AG04450 (cell line): ENCODE data around the gene PAK5. TPM values are rescaled to one million over a fixed set of nuclear protein-coding genes. Genes with fewer than 3 reads are reported as not detected.

Experiments used
- CTCF ChIA-PET: fragments of 300-600, 350-600 bp; formaldehyde crosslinking; extraction: SDS; loops from one replicate; lab custom pipeline; 2022; ENCODE audit warnings: antibody characterized with exemption, inconsistent platforms; lab: Charles Lee
- POLR2A ChIA-PET: fragments of 350-600 bp; formaldehyde crosslinking; extraction: SDS; loops from one replicate; lab custom pipeline; 2021; ENCODE audit warnings: antibody characterized with exemption, inconsistent platforms; lab: Yijun Ruan, JAX
- DNase-seq: peaks from one replicate; pipeline ENCODE4 v3.0.0-alpha.2; 2011; ENCODE audit warnings: low read depth, low spot score
- H3K27ac ChIP-seq: one replicate; pipeline ENCODE4 v1.5.1; 2012; ENCODE audit warnings: low read depth, low read length, control low read depth
- H3K27me3 ChIP-seq: one replicate; pipeline ENCODE4 v1.6.0; 2012; ENCODE audit warnings: low read length; ENCODE audit not compliant: control insufficient read depth, insufficient read depth
- H3K4me3 ChIP-seq: 2 replicates; pipeline ENCODE4 v1.5.1; 2011; ENCODE audit warnings: mild to moderate bottlenecking, low read depth, low read length, control low read depth
- H3K9me3 ChIP-seq: 2 replicates; pipeline ENCODE4 v1.5.1; 2012; ENCODE audit warnings: low read length; ENCODE audit not compliant: control insufficient read depth, insufficient read depth
- polyA plus RNA-seq: library from polyadenylated mRNA; depleted of rRNA; stranded (reverse); fragments of >200 nt; gene quantifications from 2 replicates; pipeline ENCODE4 v1.2.3, GENCODE V29; 2011
- TF ChIP-seq, protein P1 (sequence below): IDR thresholded peaks from 2 replicates; pipeline ENCODE4 v1.5.1; 2011; ENCODE audit warnings: low read depth, low read length, control low read depth, inconsistent platforms

PAK5 gene
- polyA plus RNA-seq, 1 experiment: not detected

DNA sequence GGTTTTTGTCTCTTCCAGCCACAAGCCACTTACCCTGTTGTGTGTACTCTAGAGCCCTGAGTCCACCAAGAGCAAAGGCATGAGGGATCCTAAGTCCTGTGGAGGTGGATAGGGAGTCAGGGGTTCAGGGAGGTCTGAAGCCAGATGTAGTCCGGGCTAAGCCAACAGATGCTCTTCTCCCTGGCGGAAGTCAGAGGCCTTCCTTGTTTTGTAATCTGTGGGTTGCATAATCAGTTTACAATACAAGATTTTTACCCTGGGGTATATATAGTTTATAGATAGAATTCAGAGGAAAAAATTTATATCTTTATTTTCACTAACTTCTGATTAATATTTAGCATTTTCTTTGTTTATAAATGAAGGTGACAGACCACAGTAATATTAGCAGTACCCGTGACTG, 315.2 kb downstream of the PAK5 start:
- TF ChIP-seq, protein P1, sequence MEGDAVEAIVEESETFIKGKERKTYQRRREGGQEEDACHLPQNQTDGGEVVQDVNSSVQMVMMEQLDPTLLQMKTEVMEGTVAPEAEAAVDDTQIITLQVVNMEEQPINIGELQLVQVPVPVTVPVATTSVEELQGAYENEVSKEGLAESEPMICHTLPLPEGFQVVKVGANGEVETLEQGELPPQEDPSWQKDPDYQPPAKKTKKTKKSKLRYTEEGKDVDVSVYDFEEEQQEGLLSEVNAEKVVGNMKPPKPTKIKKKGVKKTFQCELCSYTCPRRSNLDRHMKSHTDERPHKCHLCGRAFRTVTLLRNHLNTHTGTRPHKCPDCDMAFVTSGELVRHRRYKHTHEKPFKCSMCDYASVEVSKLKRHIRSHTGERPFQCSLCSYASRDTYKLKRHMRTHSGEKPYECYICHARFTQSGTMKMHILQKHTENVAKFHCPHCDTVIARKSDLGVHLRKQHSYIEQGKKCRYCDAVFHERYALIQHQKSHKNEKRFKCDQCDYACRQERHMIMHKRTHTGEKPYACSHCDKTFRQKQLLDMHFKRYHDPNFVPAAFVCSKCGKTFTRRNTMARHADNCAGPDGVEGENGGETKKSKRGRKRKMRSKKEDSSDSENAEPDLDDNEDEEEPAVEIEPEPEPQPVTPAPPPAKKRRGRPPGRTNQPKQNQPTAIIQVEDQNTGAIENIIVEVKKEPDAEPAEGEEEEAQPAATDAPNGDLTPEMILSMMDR: no peak
- H3K9me3 ChIP-seq: no peaks in the 10 kb centered on the region
- ChIA-PET POLR2A (no interaction called here), CTCF (no interaction called here)
- H3K27ac ChIP-seq: no peak overlapping the region
- no peak for DNase-seq
- H3K4me3 ChIP-seq: no peak overlapping the region
- peaks cover 9% of the 10 kb centered on the region for H3K27me3 ChIP-seq

DNA sequence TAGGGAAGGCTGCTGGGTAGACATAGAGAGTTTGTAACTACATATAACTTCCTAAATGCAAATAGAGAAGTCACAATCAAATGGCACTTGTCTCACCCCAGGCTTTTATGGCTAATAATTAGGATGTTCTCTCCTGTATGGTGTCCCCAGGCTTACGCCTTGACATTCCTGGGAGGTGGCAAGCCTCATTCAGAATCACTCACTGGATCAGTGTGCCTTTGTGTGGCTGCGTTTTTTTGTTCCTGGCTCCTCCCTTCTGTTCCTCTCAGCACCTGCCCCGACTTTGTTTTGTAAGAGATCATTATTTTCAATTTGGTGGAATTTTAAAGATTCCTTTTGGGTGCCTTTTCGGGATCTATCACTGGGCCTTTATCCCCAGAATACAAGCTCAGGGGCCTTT, 318.8 kb downstream of the PAK5 start:
- TF ChIP-seq, protein P1: no peak
- no peak for DNase-seq
- Histone ChIP-seq H3K4me3 (no peak overlapping the region), H3K9me3 (no peaks in the 10 kb centered on the region; the same call in 1 of the 2 replicates), H3K27ac (no peak overlapping the region), H3K27me3 (peaks cover 42% of the 10 kb centered on the region)
- ChIA-PET POLR2A (no interaction called here), CTCF (no interaction called here)

DNA sequence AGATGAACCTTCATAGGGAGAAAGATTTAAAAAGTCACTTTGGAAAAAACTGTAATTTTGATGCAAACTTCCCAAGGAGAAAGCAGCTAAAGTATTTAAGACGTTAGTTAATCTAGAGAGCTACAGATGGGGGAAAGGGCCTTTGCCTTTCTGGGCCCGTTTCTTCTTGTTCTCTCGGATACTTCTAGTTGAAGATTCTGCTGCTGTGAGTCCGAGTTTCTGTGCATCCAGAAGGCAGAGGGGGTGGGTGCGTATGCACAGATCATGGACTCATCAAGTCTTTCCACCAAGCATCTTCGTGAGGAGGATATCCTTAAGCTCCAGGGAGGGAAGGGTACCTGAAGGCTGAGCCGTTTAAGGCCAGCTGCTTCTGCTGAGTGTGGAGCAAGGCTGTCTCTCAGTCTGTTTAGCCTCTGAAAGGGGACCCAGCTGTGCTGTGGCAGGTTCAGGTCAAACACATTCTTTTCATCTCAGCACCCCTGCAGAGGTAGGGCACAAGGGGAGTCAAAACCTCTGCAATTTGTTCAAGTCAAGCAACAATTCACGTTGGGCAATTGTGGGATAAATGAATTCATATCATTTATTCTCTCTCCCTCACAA, 320.2 kb downstream of the PAK5 start:
- H3K4me3 ChIP-seq: no peak overlapping the region
- peaks cover 56% of the 10 kb centered on the region for H3K27me3 ChIP-seq
- TF ChIP-seq, protein P1: no peak
- ChIA-PET POLR2A (no interaction called here), CTCF (interaction anchor here (1.0 kb wide), 1 partner anchor 126 kb away, joined by 3 read pairs; no protein-coding TSS in a partner anchor)
- H3K27ac ChIP-seq: no peak overlapping the region
- no peak for DNase-seq
- no peaks in the 10 kb centered on the region; the same call in 1 of the 2 replicates for H3K9me3 ChIP-seq

DNA sequence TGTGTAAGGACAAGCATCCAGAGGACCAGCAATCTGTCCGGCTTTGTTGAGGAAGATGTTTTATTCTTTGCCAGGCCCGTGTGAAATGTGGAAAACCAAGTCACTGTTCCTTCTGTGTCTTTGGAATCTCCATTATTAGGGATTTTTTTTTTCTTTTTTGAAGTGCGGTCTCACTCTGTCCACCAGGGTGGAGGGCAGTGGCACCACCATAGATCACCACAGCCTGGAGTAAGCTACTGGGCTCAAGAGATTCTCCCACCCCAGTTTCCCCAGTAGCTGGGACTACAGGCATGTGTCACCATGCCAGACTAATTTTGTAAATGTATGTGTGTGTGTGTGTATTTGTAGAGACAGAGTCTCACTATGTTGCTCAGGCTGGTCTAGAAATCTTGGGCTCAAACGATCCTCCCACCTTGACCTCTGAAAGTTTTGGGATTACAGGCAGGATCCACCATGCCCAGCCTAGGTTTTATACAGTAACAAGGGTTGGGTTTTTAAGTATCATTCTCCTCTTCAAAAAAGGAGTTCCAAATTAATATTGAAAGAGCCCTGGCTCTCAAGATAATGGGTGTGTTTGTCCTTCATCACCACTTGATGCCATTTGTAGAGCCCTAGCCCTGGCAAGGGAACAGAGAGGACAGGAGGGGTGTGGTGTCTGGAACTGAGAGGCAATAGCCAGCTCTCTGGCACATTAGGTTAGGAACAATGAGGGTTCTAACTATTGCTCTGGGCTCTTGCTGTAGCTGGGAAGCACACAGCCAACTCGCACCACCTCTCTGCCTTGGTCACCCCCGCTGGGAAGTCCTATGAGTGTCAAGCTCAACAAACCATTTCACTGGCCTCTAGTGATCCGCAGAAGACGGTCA, 321.3 kb downstream of the PAK5 start:
- ChIA-PET CTCF (no interaction called here), POLR2A (no interaction called here)
- no peaks in the 10 kb centered on the region; the same call in 1 of the 2 replicates for H3K9me3 ChIP-seq
- no peak for DNase-seq
- H3K27ac ChIP-seq: no peak overlapping the region
- peaks cover 57% of the 10 kb centered on the region for H3K27me3 ChIP-seq
- TF ChIP-seq, protein P1: no peak
- H3K4me3 ChIP-seq: no peak overlapping the region
